GM21576 (cell line): ENCODE results near the gene PIK3CB.
"Not testable (repeated sequence)": the region's sequence is repeated elsewhere in the genome, so short reads cannot be mapped to it uniquely, and the experiment has no call there.

ENCODE experiments used
- ATAC-seq: cut with Tn5 transposase; IDR thresholded peaks from one replicate; pipeline ENCODE4 v1.9.1; 2021; ENCODE audit warnings: mild to moderate bottlenecking, moderate library complexity; ENCODE audit not compliant: unreplicated experiment

Gene PIK3CB

GRCh38 chr3:138686771-138687221 lies 147.9 kb downstream of the PIK3CB start:
- ATAC-seq, result peak; percentile 100

GRCh38 chr3:138684396-138684795 lies 150.3 kb downstream of the PIK3CB start:
- ATAC-seq, result no peak

- no peak for ATAC-seq
Measured at GRCh38 chr3:138682648-138683047, 152.1 kb downstream of the PIK3CB start.

- no peak for ATAC-seq
Measured at GRCh38 chr3:138681463-138682220, 153.1 kb downstream of the PIK3CB start.

GRCh38 chr3:138680974-138681373 lies 153.8 kb downstream of the PIK3CB start:
- not testable (repeated sequence) for ATAC-seq

GRCh38 chr3:138678874-138679392 lies 155.8 kb downstream of the PIK3CB start:
- ATAC-seq, result no peak

GRCh38 chr3:138678086-138678485 lies 156.6 kb downstream of the PIK3CB start:
- ATAC-seq, result no peak

- ATAC-seq, result no peak
Measured at GRCh38 chr3:138675393-138675792, 159.3 kb downstream of the PIK3CB start.

- ATAC-seq, result no peak
Measured at GRCh38 chr3:138673641-138674530, 160.8 kb downstream of the PIK3CB start.

GRCh38 chr3:138670407-138670806 lies 164.3 kb downstream of the PIK3CB start:
- ATAC-seq, result no peak

GRCh38 chr3:138668107-138668506 lies 166.6 kb downstream of the PIK3CB start:
- no peak for ATAC-seq

GRCh38 chr3:138657508-138657907 lies 177.2 kb downstream of the PIK3CB start:
- no peak for ATAC-seq

- ATAC-seq, result no peak
Measured at GRCh38 chr3:138653567-138653966, 181.2 kb downstream of the PIK3CB start.

- ATAC-seq, result no peak
Measured at GRCh38 chr3:138649134-138649533, 185.6 kb downstream of the PIK3CB start.

GRCh38 chr3:138646513-138646912 lies 188.2 kb downstream of the PIK3CB start:
- no peak for ATAC-seq

- ATAC-seq, result no peak
Measured at GRCh38 chr3:138646008-138646407, 188.7 kb downstream of the PIK3CB start.

- no peak for ATAC-seq
Measured at GRCh38 chr3:138642927-138643253, 191.8 kb downstream of the PIK3CB start.

GRCh38 chr3:138642226-138642926 lies 192.4 kb downstream of the PIK3CB start:
- no peak for ATAC-seq

GRCh38 chr3:138640537-138640936 lies 194.2 kb downstream of the PIK3CB start:
- ATAC-seq, result no peak

GRCh38 chr3:138638641-138639040 lies 196.1 kb downstream of the PIK3CB start:
- no peak for ATAC-seq

- no peak for ATAC-seq
Measured at GRCh38 chr3:138629526-138629925, 205.2 kb downstream of the PIK3CB start.
